H1 (cell line): ENCODE data around the gene CD8B2.

ENCODE experiments used
- BRCA1 ChIP-seq: IDR thresholded peaks from 2 replicates; pipeline ENCODE4 v1.6.1; 2012; ENCODE audit warnings: low read depth, low read length, improper control_type of control experiment
- CREB1 ChIP-seq: IDR thresholded peaks from 2 replicates; pipeline ENCODE4 v1.6.1; 2012; ENCODE audit warnings: inconsistent platforms
- EP300 ChIP-seq, 2 experiments: IDR thresholded peaks; 1 replicate in 1 of 2; 2 replicates in 1 of 2; pipeline ENCODE4 v1.6.1; 2011 to 2012; ENCODE audit warnings: low read depth in 2 of 2, low read length in 2 of 2, mild to moderate bottlenecking in 2 of 2, borderline replicate concordance in 1 of 2, inconsistent platforms in 1 of 2, moderate library complexity in 1 of 2
- GTF2F1 ChIP-seq: IDR thresholded peaks from 2 replicates; pipeline ENCODE4 v1.6.1; 2012; ENCODE audit warnings: low read depth, low read length, improper control_type of control experiment, borderline replicate concordance
- POLR2A ChIP-seq, 2 experiments: IDR thresholded peaks; 1 replicate in 1 of 2; 2 replicates in 1 of 2; pipeline ENCODE4 v1.6.1; 2011; ENCODE audit warnings: low read depth in 2 of 2, low read length in 2 of 2, mild to moderate bottlenecking in 2 of 2; ENCODE audit errors: control extremely low read depth in 1 of 2
- POLR2AphosphoS5 ChIP-seq: IDR thresholded peaks from 2 replicates; pipeline ENCODE4 v1.6.1; 2011; ENCODE audit warnings: low read depth, low read length
- TF ChIP-seq, protein P1 (sequence below), 3 experiments: IDR thresholded peaks; 1 replicate in 2 of 3; 2 replicates in 1 of 3; pipeline versions ENCODE4 v1.5.1 to v1.6.1; 2011; ENCODE audit warnings: low read length in 3 of 3, mild to moderate bottlenecking in 3 of 3, inconsistent platforms in 2 of 3, low read depth in 1 of 3, moderate library complexity in 1 of 3; ENCODE audit not compliant: insufficient read depth in 1 of 3; ENCODE audit errors: control extremely low read depth in 1 of 3

DNA sequence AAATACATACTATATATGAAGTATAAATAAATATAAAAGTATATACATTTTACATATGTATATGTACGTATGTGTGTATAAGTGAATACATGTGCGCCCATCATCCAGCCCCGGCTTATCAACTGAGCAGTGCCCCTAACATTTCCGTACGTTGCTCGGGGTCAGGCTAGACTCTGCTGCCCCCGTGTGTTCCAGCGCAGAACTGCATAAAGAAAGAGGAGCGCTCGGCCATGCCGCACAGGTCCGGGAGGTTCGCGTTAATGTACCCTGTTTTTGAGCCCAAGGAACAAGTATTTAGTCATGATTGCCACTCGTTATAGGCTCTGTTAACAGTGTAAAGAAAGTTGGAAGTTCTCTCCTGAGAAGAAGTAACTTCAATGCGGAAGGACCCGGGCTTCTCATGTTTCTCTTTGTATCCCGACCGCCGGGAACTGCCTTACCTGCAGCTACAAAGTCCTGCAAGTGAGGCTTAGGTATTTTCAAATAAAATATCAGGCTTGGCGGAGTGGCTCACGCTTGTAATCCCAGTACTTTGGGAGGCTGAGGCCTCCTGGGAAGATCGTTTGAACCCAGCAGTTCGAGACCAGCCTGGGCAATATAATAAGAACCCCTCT is 55.7 kb downstream of the CD8B2 start:
- TF ChIP-seq, protein P1, sequence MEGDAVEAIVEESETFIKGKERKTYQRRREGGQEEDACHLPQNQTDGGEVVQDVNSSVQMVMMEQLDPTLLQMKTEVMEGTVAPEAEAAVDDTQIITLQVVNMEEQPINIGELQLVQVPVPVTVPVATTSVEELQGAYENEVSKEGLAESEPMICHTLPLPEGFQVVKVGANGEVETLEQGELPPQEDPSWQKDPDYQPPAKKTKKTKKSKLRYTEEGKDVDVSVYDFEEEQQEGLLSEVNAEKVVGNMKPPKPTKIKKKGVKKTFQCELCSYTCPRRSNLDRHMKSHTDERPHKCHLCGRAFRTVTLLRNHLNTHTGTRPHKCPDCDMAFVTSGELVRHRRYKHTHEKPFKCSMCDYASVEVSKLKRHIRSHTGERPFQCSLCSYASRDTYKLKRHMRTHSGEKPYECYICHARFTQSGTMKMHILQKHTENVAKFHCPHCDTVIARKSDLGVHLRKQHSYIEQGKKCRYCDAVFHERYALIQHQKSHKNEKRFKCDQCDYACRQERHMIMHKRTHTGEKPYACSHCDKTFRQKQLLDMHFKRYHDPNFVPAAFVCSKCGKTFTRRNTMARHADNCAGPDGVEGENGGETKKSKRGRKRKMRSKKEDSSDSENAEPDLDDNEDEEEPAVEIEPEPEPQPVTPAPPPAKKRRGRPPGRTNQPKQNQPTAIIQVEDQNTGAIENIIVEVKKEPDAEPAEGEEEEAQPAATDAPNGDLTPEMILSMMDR (IDR thresholded peaks at IDR 0.05; ENCODE audit: control extremely low read depth in 1 of 3, insufficient read depth in 1 of 3, low read depth in 1 of 3, low read length in 3 of 3), result peak; percentile 82 to 84 (median 84)
- TF ChIP-seq BRCA1, result no peak
- TF ChIP-seq CREB1, result no peak
- no peak for TF ChIP-seq POLR2AphosphoS5
- no peak for TF ChIP-seq EP300 (IDR thresholded peaks at IDR 0.05; ENCODE audit: borderline replicate concordance in 1 of 2, low read depth in 2 of 2, low read length in 2 of 2)
- TF ChIP-seq POLR2A (IDR thresholded peaks at IDR 0.05; ENCODE audit: control extremely low read depth in 1 of 2, low read depth in 2 of 2, low read length in 2 of 2), result no peak
- no peak for TF ChIP-seq GTF2F1
